Esophagus muscularis mucosa (tissue), 3 donors: ENCODE measurements around the gene ZNF775.

Experiments used
- POLR2A ChIP-seq: fragments of 450-650 bp; IDR thresholded peaks from one replicate; pipeline ENCODE4 v1.6.1; 2017; ENCODE audit warnings: antibody characterized with exemption, moderate library complexity, mild to moderate bottlenecking, low read depth
- TF ChIP-seq, protein P1 (sequence below), 3 experiments: fragments of 200-600 bp in 2 of 3; fragments of 450-650 bp in 1 of 3; sonication (generic) in 2 of 3; IDR thresholded peaks; one replicate each; pipeline ENCODE4 v1.5.1; 2017 to 2019; ENCODE audit warnings: antibody characterized with exemption in 3 of 3, mild to moderate bottlenecking in 2 of 3, moderate library complexity in 1 of 3

DNA sequence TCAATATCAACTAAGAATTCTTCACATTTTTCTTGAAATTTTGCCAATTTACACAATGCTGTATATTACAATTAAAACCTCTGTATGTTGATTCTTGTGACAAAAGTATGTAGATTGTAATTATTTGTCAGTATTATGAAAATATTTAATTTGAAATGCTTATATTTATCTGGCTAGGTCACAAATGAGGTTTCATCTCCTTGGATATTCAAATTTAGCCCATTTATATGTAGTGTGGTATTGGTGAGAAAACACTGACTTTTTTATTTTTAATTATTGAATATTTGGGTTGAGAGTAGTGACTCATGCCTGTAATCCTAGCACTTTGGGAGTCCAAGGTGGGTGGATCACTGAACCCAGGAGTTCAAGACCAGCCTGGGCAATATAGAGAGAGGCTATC lies 34.8 kb upstream of the ZNF775 start:
- TF ChIP-seq, protein P1, sequence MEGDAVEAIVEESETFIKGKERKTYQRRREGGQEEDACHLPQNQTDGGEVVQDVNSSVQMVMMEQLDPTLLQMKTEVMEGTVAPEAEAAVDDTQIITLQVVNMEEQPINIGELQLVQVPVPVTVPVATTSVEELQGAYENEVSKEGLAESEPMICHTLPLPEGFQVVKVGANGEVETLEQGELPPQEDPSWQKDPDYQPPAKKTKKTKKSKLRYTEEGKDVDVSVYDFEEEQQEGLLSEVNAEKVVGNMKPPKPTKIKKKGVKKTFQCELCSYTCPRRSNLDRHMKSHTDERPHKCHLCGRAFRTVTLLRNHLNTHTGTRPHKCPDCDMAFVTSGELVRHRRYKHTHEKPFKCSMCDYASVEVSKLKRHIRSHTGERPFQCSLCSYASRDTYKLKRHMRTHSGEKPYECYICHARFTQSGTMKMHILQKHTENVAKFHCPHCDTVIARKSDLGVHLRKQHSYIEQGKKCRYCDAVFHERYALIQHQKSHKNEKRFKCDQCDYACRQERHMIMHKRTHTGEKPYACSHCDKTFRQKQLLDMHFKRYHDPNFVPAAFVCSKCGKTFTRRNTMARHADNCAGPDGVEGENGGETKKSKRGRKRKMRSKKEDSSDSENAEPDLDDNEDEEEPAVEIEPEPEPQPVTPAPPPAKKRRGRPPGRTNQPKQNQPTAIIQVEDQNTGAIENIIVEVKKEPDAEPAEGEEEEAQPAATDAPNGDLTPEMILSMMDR (IDR thresholded peaks at IDR 0.05), result no peak
- TF ChIP-seq POLR2A, result no peak
